GM12878 (cell line): ENCODE data around the gene ULK4. TPM values are rescaled to one million over a fixed set of nuclear protein-coding genes. Genes with fewer than 3 reads are reported as not detected.

ENCODE experiments used
- ATAC-seq: fragments of 200-7000 bp; cut with Tn5 transposase; 3 replicates; pipeline ENCODE4 v1.9.1; 2020; ENCODE audit warnings: mild to moderate bottlenecking, moderate library complexity
- BruUV-seq: library from RNA; stranded (reverse); fragments of 400-500 nt; replicated peaks from 2 replicates; lab custom pipeline; 2021; lab: Mats Ljungman, UMichigan
- CTCF ChIA-PET: fragments of 300-600 bp; sonication (Branson Sonifier 250); formaldehyde crosslinking; extraction: SDS; loops from one replicate; lab custom pipeline; 2021; ENCODE audit warnings: inconsistent platforms; lab: Yijun Ruan, JAX
- POLR2A ChIA-PET: fragments of 350-600 bp; formaldehyde crosslinking; extraction: SDS; loops from one replicate; lab custom pipeline; 2021; ENCODE audit warnings: inconsistent platforms; lab: Charles Lee
- RAD21 ChIA-PET: fragments of 300-600 bp; sonication (Branson Sonifier 250); formaldehyde crosslinking; loops from one replicate; lab custom pipeline; 2023; ENCODE audit warnings: antibody characterized with exemption; ENCODE audit not compliant: unreplicated experiment; lab: Charles Lee
- SMC1A ChIA-PET: fragments of 300-600 bp; sonication (Branson Sonifier 250); formaldehyde crosslinking; loops from one replicate; lab custom pipeline; 2023; ENCODE audit not compliant: unreplicated experiment, uncharacterized antibody; lab: Charles Lee
- DNase-seq: peaks from one replicate; pipeline ENCODE4 v3.0.0-alpha.2; 2011; ENCODE audit warnings: low read depth, low spot score
- FAIRE-seq: peaks from 3 replicates; lab custom pipeline; 2011; peaks lifted over from hg19 to GRCh38; lab: Jason Lieb, UNC
- H2AFZ ChIP-seq: 2 replicates; pipeline ENCODE4 v1.6.0; 2011; ENCODE audit warnings: low read depth, low read length, control low read depth; ENCODE audit not compliant: control insufficient read depth
- H3K27ac ChIP-seq: 2 replicates; pipeline ENCODE4 v1.5.1; 2011; ENCODE audit warnings: control low read depth; ENCODE audit not compliant: control insufficient read depth, insufficient read depth
- H3K27me3 ChIP-seq, 2 experiments: replicated peaks in 1 of 2; 2 replicates each; pipeline versions ENCODE4 v1.6.0 to v1.6.1; 2011; ENCODE audit warnings: low read length in 1 of 2; ENCODE audit not compliant: control insufficient read depth in 2 of 2, insufficient read depth in 2 of 2
- H3K36me3 ChIP-seq, 2 experiments: 2 replicates each; pipeline ENCODE4 v1.5.1; 2011; ENCODE audit warnings: low read length in 1 of 2; ENCODE audit not compliant: control insufficient read depth in 2 of 2, insufficient read depth in 2 of 2
- H3K4me1 ChIP-seq: 2 replicates; pipeline ENCODE4 v1.6.1; 2011; ENCODE audit warnings: mild to moderate bottlenecking, low read length, moderate library complexity, mixed read lengths; ENCODE audit not compliant: control insufficient read depth, insufficient read depth
- H3K4me2 ChIP-seq: 2 replicates; pipeline ENCODE4 v1.6.0; 2011; ENCODE audit warnings: control low read depth; ENCODE audit not compliant: control insufficient read depth, insufficient read depth
- H3K4me3 ChIP-seq: fragments of 200-600 bp; sonication (generic); 2 replicates; pipeline ENCODE4 v1.5.1; 2016
- H3K79me2 ChIP-seq: 2 replicates; pipeline ENCODE4 v1.6.0; 2011; ENCODE audit warnings: low read length; ENCODE audit not compliant: control insufficient read depth, insufficient read depth
- H3K9ac ChIP-seq: 2 replicates; pipeline ENCODE4 v1.8.0; 2011; ENCODE audit warnings: low read length, control low read depth, mixed read lengths; ENCODE audit not compliant: control insufficient read depth, insufficient read depth
- H3K9me3 ChIP-seq: replicated peaks from 3 replicates; pipeline ENCODE4 v1.5.1; 2011; ENCODE audit warnings: mild to moderate bottlenecking, low read length; ENCODE audit not compliant: control insufficient read depth, insufficient read depth
- H4K20me1 ChIP-seq: 2 replicates; pipeline ENCODE4 v1.6.0; 2011; ENCODE audit not compliant: control insufficient read depth, insufficient read depth
- ESRRA ChIP-seq: IDR thresholded peaks from 2 replicates; pipeline ENCODE4 v1.6.1; 2012; ENCODE audit warnings: mild to moderate bottlenecking, low read length, improper control_type of control experiment
- GATAD2B ChIP-seq: fragments of 450-650 bp; conservative IDR thresholded peaks from 2 replicates; pipeline ENCODE4 v1.6.1; 2017; ENCODE audit warnings: low read depth, mild to moderate bottlenecking, moderate library complexity
- IRF4 ChIP-seq: IDR thresholded peaks from 2 replicates; pipeline ENCODE4 v1.6.1; 2011; ENCODE audit warnings: low read depth, low read length
- KDM1A ChIP-seq: fragments of 200-600 bp; sonication (generic); IDR thresholded peaks from 2 replicates; pipeline ENCODE4 v1.6.1; 2016; ENCODE audit warnings: borderline replicate concordance
- NFYA ChIP-seq: IDR thresholded peaks from 2 replicates; pipeline ENCODE4 v1.6.1; 2011; ENCODE audit warnings: low read depth, mild to moderate bottlenecking, low read length, improper control_type of control experiment, borderline replicate concordance
- NR2F1 ChIP-seq: fragments of 450-650 bp; conservative IDR thresholded peaks from 2 replicates; pipeline ENCODE4 v1.6.1; 2017; ENCODE audit warnings: mild to moderate bottlenecking
- NRF1 ChIP-seq: conservative IDR thresholded peaks from 2 replicates; pipeline ENCODE4 v1.6.1; 2011; ENCODE audit warnings: mild to moderate bottlenecking, low read depth, low read length, improper control_type of control experiment
- POLR2A ChIP-seq: IDR thresholded peaks from 2 replicates; pipeline ENCODE4 v1.6.1; 2011; ENCODE audit warnings: low read depth, mild to moderate bottlenecking, low read length
- RBBP5 ChIP-seq: fragments of 200-600 bp; sonication (generic); conservative IDR thresholded peaks from 2 replicates; pipeline ENCODE4 v1.6.1; 2016
- SPI1 ChIP-seq: IDR thresholded peaks from 2 replicates; pipeline ENCODE4 v1.6.1; 2011; ENCODE audit warnings: low read depth, mild to moderate bottlenecking, low read length, moderate library complexity, borderline replicate concordance; ENCODE audit not compliant: insufficient read depth
- SUPT20H ChIP-seq: IDR thresholded peaks from 2 replicates; pipeline ENCODE4 v1.6.1; 2011; ENCODE audit warnings: low read depth, mild to moderate bottlenecking, low read length, moderate library complexity, borderline replicate concordance; ENCODE audit not compliant: control insufficient read depth
- SUZ12 ChIP-seq: fragments of 200-600 bp; sonication (generic); IDR thresholded peaks from one replicate; pipeline ENCODE4 v1.6.1; 2018; ENCODE audit warnings: antibody characterized with exemption, mild to moderate bottlenecking; ENCODE audit not compliant: unreplicated experiment
- ZBED1 ChIP-seq: IDR thresholded peaks from 2 replicates; pipeline ENCODE4 v1.6.1; 2016; ENCODE audit warnings: borderline replicate concordance
- WGBS: methylation state at CpG from one replicate; pipeline ENCODE4 v1.1.6; 2016; ENCODE audit warnings: low lambda C conversion rate; ENCODE audit not compliant: insufficient replicate concordance, insufficient coverage; ENCODE audit errors: missing lambda C conversion rate; 5-methylcytosine and 5-hydroxymethylcytosine counted together
- in situ Hi-C: fragments of 300-500 bp; cut with MboI; formaldehyde crosslinking; loops from 9 replicates; pipeline ENCODE4 v1.14.3; 2018; ENCODE audit warnings: mixed read lengths
- intact Hi-C: fragments of 100-400 bp; cut with micrococcal nuclease; formaldehyde crosslinking; loops from one replicate; pipeline ENCODE4 v1.14.2; 2022; ENCODE audit not compliant: unreplicated experiment
- polyA plus RNA-seq, 11 experiments: library from polyadenylated mRNA; depleted of rRNA in 4 of 11; unstranded in 6 of 11; stranded (reverse) in 5 of 11; fragments of >200 nt; fragmentation: Nextera tagmentation in 4 of 11; fragmentation: Illumina TruSeq in 1 of 11; extraction: Ambion mirVana in 4 of 11; extraction: Trizol in 1 of 11; gene quantifications; 1 replicate in 1 of 11; 2 replicates in 10 of 11; pipeline versions ENCODE4 v1.2.1 to v1.2.3, GENCODE V29; 2011 to 2016; ENCODE audit warnings: inconsistent platforms in 2 of 11, missing spikeins in 2 of 11, low read depth in 1 of 11
- total RNA-seq, 4 experiments: library from RNA; depleted of rRNA in 3 of 4; stranded (reverse); fragments of >200 nt in 3 of 4; fragmentation: Illumina TruSeq in 1 of 4; extraction: Trizol in 1 of 4; gene quantifications; 2 replicates each; pipeline versions ENCODE4 v1.2.1 to v1.2.3, GENCODE V29; 2013 to 2021
- TF ChIP-seq, protein P1 (sequence below): IDR thresholded peaks from 2 replicates; pipeline ENCODE4 v1.6.1; 2011; ENCODE audit warnings: mild to moderate bottlenecking, low read depth, low read length, moderate library complexity; ENCODE audit not compliant: insufficient replicate concordance
- TF ChIP-seq, protein P2 (sequence below): fragments of 450-650 bp; IDR thresholded peaks from 2 replicates; pipeline ENCODE4 v1.6.1; 2014; ENCODE audit warnings: mild to moderate bottlenecking

The ULK4 gene
- total and polyA plus RNA-seq, 10 of the 15 experiments (the other 5 are each of a cell fraction or from before 2014, with no cell fraction given), result 3.5 to 7.6 (median 6.3) TPM

DNA sequence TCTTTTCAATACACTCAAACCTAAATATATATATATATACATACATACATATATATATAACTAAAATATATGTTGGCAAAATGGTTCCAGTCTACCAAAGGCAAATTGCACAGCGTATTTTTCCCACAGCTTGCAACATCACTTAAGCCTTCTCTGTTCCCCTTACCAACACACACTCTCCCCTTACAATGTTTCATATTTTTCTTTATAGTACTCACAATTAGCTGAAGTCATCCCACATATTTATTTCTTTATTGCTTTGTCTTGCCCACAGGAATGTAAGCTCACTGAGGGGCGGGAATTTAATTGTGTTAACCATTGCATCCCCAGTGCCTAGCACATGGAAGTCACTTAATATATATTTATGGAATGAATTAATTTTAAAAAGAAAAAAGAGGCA is 288.3 kb downstream of the ULK4 start:
- DNase-seq (no peak), ATAC-seq (no peak), FAIRE-seq (no peak)
- ChIA-PET RAD21 (no interaction called here), SMC1A (no interaction called here), CTCF (no interaction called here), POLR2A (no interaction called here)
- Histone ChIP-seq H3K4me3 (no peak overlapping the region), H4K20me1 (no peaks in the 10 kb centered on the region), H2AFZ (no peak overlapping the region), H3K9ac (no peak overlapping the region), H3K9me3 (no peaks in the 10 kb centered on the region), H3K27me3 (no peaks in the 10 kb centered on the region), H3K36me3 (no peaks in the 10 kb centered on the region)
- BruUV-seq, result no TSS peak
- WGBS, result 64% methylated on average over 2 of the region's 2 CpGs
- TF ChIP-seq GATAD2B, result no peak
- TF ChIP-seq, all 136 proteins: peak for 0
- H3K4me1 ChIP-seq, result no peaks in the 10 kb centered on the region
- intact Hi-C loops, result no loop called here
- no peak overlapping the region for H3K27ac ChIP-seq
- no peak overlapping the region for H3K4me2 ChIP-seq
- H3K79me2 ChIP-seq, result no peaks in the 10 kb centered on the region
- in situ Hi-C loops, result no loop called here

DNA sequence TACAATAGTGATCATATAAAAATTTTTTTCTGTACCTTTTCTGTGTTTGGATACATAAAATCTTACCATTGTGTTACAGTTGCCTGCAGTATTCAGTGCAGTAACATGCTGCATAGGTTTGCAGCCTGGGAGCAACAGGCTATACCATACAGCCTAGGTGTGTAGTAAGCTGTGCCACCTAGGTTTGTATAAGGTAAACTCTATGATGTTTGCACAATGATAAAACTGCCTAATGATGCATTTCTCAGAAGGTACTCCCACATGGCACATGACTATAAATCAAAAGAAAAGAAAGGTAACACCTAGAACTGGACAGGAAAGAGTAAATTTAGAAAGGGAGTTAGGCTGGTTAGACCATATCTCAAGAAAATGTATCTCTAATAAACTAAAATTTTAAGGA is 293.5 kb downstream of the ULK4 start:
- intact Hi-C loops, result no loop called here
- FAIRE-seq, result no peak
- ChIA-PET SMC1A (no interaction called here), RAD21 (no interaction called here), CTCF (no interaction called here), POLR2A (no interaction called here)
- DNase-seq, result no peak
- no peak overlapping the region for H3K27ac ChIP-seq
- no peaks in the 10 kb centered on the region for H3K27me3 ChIP-seq
- H3K4me2 ChIP-seq, result no peak overlapping the region
- no peak overlapping the region for H3K9ac ChIP-seq
- H2AFZ ChIP-seq, result no peak overlapping the region
- H4K20me1 ChIP-seq, result no peaks in the 10 kb centered on the region
- H3K4me3 ChIP-seq, result no peak overlapping the region
- ATAC-seq, result no peak
- no peaks in the 10 kb centered on the region for H3K36me3 ChIP-seq
- no peaks in the 10 kb centered on the region for H3K79me2 ChIP-seq
- no peaks in the 10 kb centered on the region; the same call in 2 of the 3 replicates for H3K9me3 ChIP-seq
- BruUV-seq, result no TSS peak
- no peaks in the 10 kb centered on the region for H3K4me1 ChIP-seq
- in situ Hi-C loops, result no loop called here
- no peak for TF ChIP-seq KDM1A
- TF ChIP-seq, protein P1, sequence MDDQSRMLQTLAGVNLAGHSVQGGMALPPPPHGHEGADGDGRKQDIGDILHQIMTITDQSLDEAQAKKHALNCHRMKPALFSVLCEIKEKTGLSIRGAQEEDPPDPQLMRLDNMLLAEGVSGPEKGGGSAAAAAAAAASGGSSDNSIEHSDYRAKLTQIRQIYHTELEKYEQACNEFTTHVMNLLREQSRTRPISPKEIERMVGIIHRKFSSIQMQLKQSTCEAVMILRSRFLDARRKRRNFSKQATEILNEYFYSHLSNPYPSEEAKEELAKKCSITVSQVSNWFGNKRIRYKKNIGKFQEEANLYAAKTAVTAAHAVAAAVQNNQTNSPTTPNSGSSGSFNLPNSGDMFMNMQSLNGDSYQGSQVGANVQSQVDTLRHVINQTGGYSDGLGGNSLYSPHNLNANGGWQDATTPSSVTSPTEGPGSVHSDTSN, result no peak
- no peak for TF ChIP-seq NRF1
- TF ChIP-seq RBBP5, result no peak
- TF ChIP-seq POLR2A, result no peak
- TF ChIP-seq NFYA, result no peak
- TF ChIP-seq SUPT20H, result no peak
- TF ChIP-seq, protein P2, sequence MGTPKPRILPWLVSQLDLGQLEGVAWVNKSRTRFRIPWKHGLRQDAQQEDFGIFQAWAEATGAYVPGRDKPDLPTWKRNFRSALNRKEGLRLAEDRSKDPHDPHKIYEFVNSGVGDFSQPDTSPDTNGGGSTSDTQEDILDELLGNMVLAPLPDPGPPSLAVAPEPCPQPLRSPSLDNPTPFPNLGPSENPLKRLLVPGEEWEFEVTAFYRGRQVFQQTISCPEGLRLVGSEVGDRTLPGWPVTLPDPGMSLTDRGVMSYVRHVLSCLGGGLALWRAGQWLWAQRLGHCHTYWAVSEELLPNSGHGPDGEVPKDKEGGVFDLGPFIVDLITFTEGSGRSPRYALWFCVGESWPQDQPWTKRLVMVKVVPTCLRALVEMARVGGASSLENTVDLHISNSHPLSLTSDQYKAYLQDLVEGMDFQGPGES, result no peak
- TF ChIP-seq ZBED1, result no peak
- no peak for TF ChIP-seq NR2F1
- no peak for TF ChIP-seq ESRRA
- no peak for TF ChIP-seq SUZ12
- TF ChIP-seq IRF4, result no peak
- TF ChIP-seq SPI1, result no peak
